Vagina (tissue), 2 donors: ENCODE data around the gene LMO2. TPM values are rescaled to one million over a fixed set of nuclear protein-coding genes. Genes with fewer than 3 reads are reported as not detected.
"Not testable (repeated sequence)": the region's sequence is repeated elsewhere in the genome, so short reads cannot be mapped to it uniquely, and the experiment has no call there.

Source experiments
- DNase-seq, 2 donors: peaks; one replicate each; pipeline ENCODE4 v3.0.0-alpha.2; 2017; ENCODE audit errors: extremely low spot score in 2 of 2
- H3K27ac ChIP-seq: fragments of 200-600 bp; sonication (generic); one replicate; pipeline ENCODE4 v1.5.1; 2019
- H3K27me3 ChIP-seq: fragments of 200-600 bp; sonication (generic); one replicate; pipeline ENCODE4 v1.5.1; 2019
- H3K36me3 ChIP-seq, 2 donors: fragments of 200-600 bp; sonication (generic); one replicate each; pipeline ENCODE4 v1.5.1; 2017 to 2019
- H3K4me1 ChIP-seq: fragments of 200-600 bp; sonication (generic); one replicate; pipeline ENCODE4 v1.5.1; 2019
- H3K4me3 ChIP-seq, 2 donors: fragments of 200-600 bp; sonication (generic); 1 replicate in 1 of 2; 2 replicates in 1 of 2; pipeline ENCODE4 v1.5.1; 2016 to 2019
- H3K9me3 ChIP-seq: fragments of 200-600 bp; sonication (generic); one replicate; pipeline ENCODE4 v1.5.1; 2019
- POLR2A ChIP-seq, 2 donors: fragments of 450-650 bp; IDR thresholded peaks; one replicate each; pipeline ENCODE4 v1.6.1; 2017; ENCODE audit warnings: antibody characterized with exemption in 2 of 2, mild to moderate bottlenecking in 2 of 2, moderate library complexity in 2 of 2
- POLR2AphosphoS5 ChIP-seq, 2 donors: sonication (generic); formaldehyde crosslinking; IDR thresholded peaks; one replicate each; pipeline ENCODE4 v1.9.0; 2017; ENCODE audit warnings: antibody characterized with exemption in 2 of 2, mild to moderate bottlenecking in 2 of 2, low read depth in 1 of 2; ENCODE audit not compliant: insufficient read depth in 1 of 2
- intact Hi-C: fragments of 100-400 bp; cut with DNase I; formaldehyde crosslinking; loops from one replicate; pipeline ENCODE4 v1.15.1; 2023
- total RNA-seq: library from RNA; depleted of rRNA; stranded (reverse); fragments of >200 nt; gene quantifications from one replicate; pipeline ENCODE4 v1.2.3, GENCODE V29; 2016
- TF ChIP-seq, protein P1 (sequence below), 3 experiments: fragments of 450-650 bp in 2 of 3; fragments of 200-600 bp in 1 of 3; sonication (generic) in 1 of 3; IDR thresholded peaks; one replicate each; pipeline ENCODE4 v1.5.1; 2017 to 2019; ENCODE audit warnings: antibody characterized with exemption in 3 of 3, mild to moderate bottlenecking in 2 of 3, moderate library complexity in 2 of 3

The LMO2 gene
- total RNA-seq, 1 donor from 2014 or later: 26.5 TPM

DNA sequence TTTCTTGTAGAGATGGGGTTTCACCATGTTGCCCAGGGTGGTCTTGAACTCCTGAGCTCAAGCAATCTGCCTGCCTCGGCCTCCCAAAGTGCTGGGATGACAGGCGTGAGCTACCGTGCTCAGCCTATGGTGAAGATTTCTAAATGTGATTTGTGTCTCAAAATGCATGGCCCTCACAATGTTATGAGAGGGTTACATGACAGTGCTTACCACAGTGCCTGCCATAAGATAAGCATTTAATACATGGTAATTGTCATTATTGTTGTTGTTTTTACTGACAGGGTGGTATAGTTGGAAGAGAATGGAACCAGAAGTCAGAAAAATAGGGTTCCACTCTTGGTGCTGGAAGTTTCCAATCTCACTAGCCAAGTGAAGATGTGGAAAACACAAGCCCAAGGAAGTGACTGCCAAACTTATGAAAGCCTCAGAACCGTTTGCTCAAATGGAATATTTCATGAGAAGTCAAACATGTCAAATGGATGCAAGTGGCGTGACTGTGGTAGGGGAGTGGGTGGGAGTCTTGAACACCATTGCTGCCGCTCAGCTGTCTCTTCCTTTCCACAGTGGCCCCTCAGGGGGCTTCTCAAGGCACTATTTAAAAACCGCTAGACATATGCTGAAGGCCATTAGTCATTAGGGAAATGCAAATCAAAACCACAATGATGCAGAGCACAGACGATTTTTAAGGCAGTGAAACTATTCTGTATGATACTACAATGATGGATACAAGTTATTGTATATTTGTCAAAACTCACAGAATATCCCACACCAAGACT, 29.1 kb upstream of the LMO2 start:
- Histone ChIP-seq H3K9me3 (no peaks in the 10 kb centered on the region), H3K4me3 (no peak overlapping the region), H3K27ac (no peak overlapping the region), H3K4me1 (no peaks in the 10 kb centered on the region), H3K36me3 (no peaks in the 10 kb centered on the region), H3K27me3 (no peaks in the 10 kb centered on the region)
- DNase-seq: no peak
- intact Hi-C loops: no loop called here
- TF ChIP-seq, protein P1, sequence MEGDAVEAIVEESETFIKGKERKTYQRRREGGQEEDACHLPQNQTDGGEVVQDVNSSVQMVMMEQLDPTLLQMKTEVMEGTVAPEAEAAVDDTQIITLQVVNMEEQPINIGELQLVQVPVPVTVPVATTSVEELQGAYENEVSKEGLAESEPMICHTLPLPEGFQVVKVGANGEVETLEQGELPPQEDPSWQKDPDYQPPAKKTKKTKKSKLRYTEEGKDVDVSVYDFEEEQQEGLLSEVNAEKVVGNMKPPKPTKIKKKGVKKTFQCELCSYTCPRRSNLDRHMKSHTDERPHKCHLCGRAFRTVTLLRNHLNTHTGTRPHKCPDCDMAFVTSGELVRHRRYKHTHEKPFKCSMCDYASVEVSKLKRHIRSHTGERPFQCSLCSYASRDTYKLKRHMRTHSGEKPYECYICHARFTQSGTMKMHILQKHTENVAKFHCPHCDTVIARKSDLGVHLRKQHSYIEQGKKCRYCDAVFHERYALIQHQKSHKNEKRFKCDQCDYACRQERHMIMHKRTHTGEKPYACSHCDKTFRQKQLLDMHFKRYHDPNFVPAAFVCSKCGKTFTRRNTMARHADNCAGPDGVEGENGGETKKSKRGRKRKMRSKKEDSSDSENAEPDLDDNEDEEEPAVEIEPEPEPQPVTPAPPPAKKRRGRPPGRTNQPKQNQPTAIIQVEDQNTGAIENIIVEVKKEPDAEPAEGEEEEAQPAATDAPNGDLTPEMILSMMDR (IDR thresholded peaks at IDR 0.05): no peak
- no peak for TF ChIP-seq POLR2AphosphoS5 (IDR thresholded peaks at IDR 0.05; ENCODE audit: insufficient read depth in 1 of 2, low read depth in 1 of 2)
- TF ChIP-seq POLR2A (IDR thresholded peaks at IDR 0.05): no peak

DNA sequence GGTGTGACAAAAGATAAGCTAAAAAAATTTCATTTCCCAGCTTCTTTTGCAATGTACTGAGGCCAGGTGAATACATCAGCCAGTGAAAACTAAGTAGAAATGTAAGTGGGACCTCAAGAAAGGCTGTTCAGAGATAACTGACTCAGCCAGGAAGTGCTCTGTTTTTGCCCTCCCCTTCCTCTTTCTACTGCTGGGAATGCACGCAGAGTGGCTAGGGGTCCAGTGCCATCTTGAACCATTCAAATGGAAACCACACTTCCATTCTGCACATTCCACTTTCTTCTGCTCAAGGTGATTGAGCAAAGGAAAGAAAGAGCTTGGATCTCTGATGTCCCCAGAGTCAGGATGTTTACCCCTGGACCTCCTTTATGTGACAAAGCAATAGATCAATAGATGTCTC, 27.8 kb upstream of the LMO2 start:
- no peak overlapping the region for H3K4me3 ChIP-seq
- intact Hi-C loops: no loop called here

DNA sequence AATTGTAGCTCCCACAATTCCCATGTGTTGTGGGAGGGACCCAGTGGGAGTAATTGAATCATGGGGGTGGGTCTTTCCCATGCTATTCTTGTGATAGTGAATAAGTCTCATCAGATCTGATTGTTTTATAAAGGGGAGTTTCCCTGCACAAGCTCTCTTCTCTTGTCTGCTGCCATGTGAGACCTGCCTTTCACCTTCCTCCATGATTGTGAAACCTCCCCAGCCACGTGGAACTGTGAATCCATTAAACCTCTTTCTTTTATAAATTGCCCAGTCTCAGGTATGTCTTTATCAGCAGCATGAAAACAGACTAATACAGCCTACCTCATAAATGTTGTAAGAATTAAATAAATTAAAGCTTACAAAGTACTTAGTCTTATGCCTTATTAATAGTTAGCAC, 25.5 kb upstream of the LMO2 start:
- H3K27me3 ChIP-seq, DNase-seq, H3K27ac ChIP-seq, H3K36me3 ChIP-seq, H3K9me3 ChIP-seq, H3K4me1 ChIP-seq, intact Hi-C loops, H3K4me3 ChIP-seq: not testable (repeated sequence)

More for the DNA sequence above, 27.8 kb upstream of the LMO2 start:
- DNase-seq: no peak
- no peaks in the 10 kb centered on the region for H3K4me1 ChIP-seq
- no peak overlapping the region for H3K27ac ChIP-seq
- H3K36me3 ChIP-seq: no peaks in the 10 kb centered on the region
- H3K27me3 ChIP-seq: no peaks in the 10 kb centered on the region
- H3K9me3 ChIP-seq: no peaks in the 10 kb centered on the region
- TF ChIP-seq POLR2A (IDR thresholded peaks at IDR 0.05): no peak
- TF ChIP-seq, protein P1 (IDR thresholded peaks at IDR 0.05): no peak
- TF ChIP-seq POLR2AphosphoS5 (IDR thresholded peaks at IDR 0.05; ENCODE audit: insufficient read depth in 1 of 2, low read depth in 1 of 2): no peak

DNA sequence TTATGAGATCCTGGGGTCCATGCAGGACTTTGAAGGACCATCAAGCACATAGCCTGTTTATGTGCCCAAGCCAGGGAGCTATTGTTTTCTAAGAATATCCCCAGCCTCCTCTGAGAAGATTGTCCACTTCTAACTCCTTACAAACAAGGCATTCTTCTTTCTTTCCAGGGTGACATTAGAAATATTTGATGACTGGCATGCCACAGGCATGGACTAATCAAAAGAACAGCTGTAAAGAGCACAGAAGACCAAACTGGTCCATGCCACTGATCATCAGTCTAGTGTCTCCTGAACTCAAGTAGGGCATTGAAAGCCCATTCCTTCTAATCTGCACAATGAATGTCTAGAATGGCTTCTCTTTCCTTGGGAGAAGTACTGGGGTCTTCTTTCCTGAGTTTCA, 24.9 kb upstream of the LMO2 start:
- Histone ChIP-seq H3K36me3 (no peaks in the 10 kb centered on the region), H3K4me3 (no peak overlapping the region), H3K27me3 (no peaks in the 10 kb centered on the region), H3K4me1 (peaks cover 7% of the 10 kb centered on the region), H3K27ac (no peak overlapping the region), H3K9me3 (no peaks in the 10 kb centered on the region)
- no peak for DNase-seq
- TF ChIP-seq, protein P1 (IDR thresholded peaks at IDR 0.05): no peak
- TF ChIP-seq POLR2AphosphoS5 (IDR thresholded peaks at IDR 0.05; ENCODE audit: insufficient read depth in 1 of 2, low read depth in 1 of 2) (no peak), POLR2A (IDR thresholded peaks at IDR 0.05) (no peak)
- intact Hi-C loops: no loop called here

- no peaks in the 10 kb centered on the region for H3K9me3 ChIP-seq
- H3K27me3 ChIP-seq: no peaks in the 10 kb centered on the region
- peaks cover 13% of the 10 kb centered on the region for H3K4me1 ChIP-seq
- DNase-seq: no peak
- no peak overlapping the region for H3K27ac ChIP-seq
- intact Hi-C loops: no loop called here
- no peak overlapping the region for H3K4me3 ChIP-seq
- no peak for TF ChIP-seq POLR2AphosphoS5 (IDR thresholded peaks at IDR 0.05; ENCODE audit: insufficient read depth in 1 of 2, low read depth in 1 of 2)
- TF ChIP-seq POLR2A (IDR thresholded peaks at IDR 0.05): no peak
- TF ChIP-seq, protein P1 (IDR thresholded peaks at IDR 0.05): no peak
- H3K36me3 ChIP-seq: no peaks in the 10 kb centered on the region
Measured at GRCh38 chr11:33915526-33915925, 23.6 kb upstream of the LMO2 start.
